CD4-positive, alpha-beta T cell (primary cell): ENCODE results near the gene CHKB. TPM values are rescaled to one million over a fixed set of nuclear protein-coding genes. Genes with fewer than 3 reads are reported as not detected.

Experiments
- ATAC-seq: fragments of 200-7000 bp; cut with Tn5 transposase; one replicate; pipeline ENCODE4 v1.10.0; 2022; ENCODE audit warnings: mild to moderate bottlenecking; ENCODE audit not compliant: poor library complexity
- CTCF ChIA-PET: fragments of 350-600 bp; sonication (Branson Sonifier 250); formaldehyde crosslinking; loops from one replicate; lab custom pipeline; 2021; ENCODE audit warnings: antibody characterized with exemption, inconsistent platforms; lab: Charles Lee
- POLR2A ChIA-PET: fragments of 350-600 bp; sonication (Branson Sonifier 250); formaldehyde crosslinking; loops from one replicate; lab custom pipeline; 2021; ENCODE audit warnings: antibody characterized with exemption, inconsistent platforms; lab: Charles Lee
- DNase-seq, 14 experiments: peaks; one replicate each; pipeline ENCODE4 v3.0.0-alpha.2; 2013 to 2020; ENCODE audit warnings: mixed read lengths in 2 of 14
- H3K27ac ChIP-seq, 2 donors: one replicate each; pipeline versions ENCODE4 v1.5.1 to v1.7.0; 2013; ENCODE audit warnings: low read length in 2 of 2, low read depth in 1 of 2, mild to moderate bottlenecking in 1 of 2
- H3K27me3 ChIP-seq, 2 experiments: 1 replicate in 1 of 2; 2 replicates in 1 of 2; pipeline versions ENCODE4 v1.6.1 to v1.7.0; 2013; ENCODE audit warnings: low read length in 2 of 2, control low read depth in 1 of 2, mild to moderate bottlenecking in 1 of 2, moderate library complexity in 1 of 2; ENCODE audit not compliant: insufficient read depth in 2 of 2, control insufficient read depth in 1 of 2
- H3K36me3 ChIP-seq: one replicate; pipeline ENCODE4 v1.6.1; 2013; ENCODE audit warnings: low read length, control low read depth; ENCODE audit not compliant: insufficient read depth
- H3K4me1 ChIP-seq: one replicate; pipeline ENCODE4 v1.6.1; 2013; ENCODE audit warnings: low read length, control low read depth; ENCODE audit not compliant: insufficient read depth
- H3K4me3 ChIP-seq: one replicate; pipeline ENCODE4 v1.5.1; 2013; ENCODE audit warnings: mild to moderate bottlenecking, low read length, moderate library complexity
- H3K9me3 ChIP-seq, 2 experiments: 1 replicate in 1 of 2; 2 replicates in 1 of 2; pipeline versions ENCODE4 v1.6.1 to v1.7.0; 2013; ENCODE audit warnings: low read length in 2 of 2, mild to moderate bottlenecking in 2 of 2, control low read depth in 1 of 2, moderate library complexity in 1 of 2; ENCODE audit not compliant: control insufficient read depth in 1 of 2, insufficient read depth in 1 of 2
- H3K27ac Mint-ChIP-seq: one replicate; pipeline ENCODE4 v1.8.0; 2020; ENCODE audit warnings: mixed read lengths
- H3K27me3 Mint-ChIP-seq: one replicate; pipeline ENCODE4 v1.8.0; 2021; ENCODE audit warnings: mixed read lengths
- H3K36me3 Mint-ChIP-seq: one replicate; pipeline ENCODE4 v1.8.0; 2021; ENCODE audit warnings: low read depth, mixed read lengths
- H3K4me1 Mint-ChIP-seq: one replicate; pipeline ENCODE4 v1.8.0; 2021; ENCODE audit warnings: low read depth, mixed read lengths
- H3K4me3 Mint-ChIP-seq: one replicate; pipeline ENCODE4 v1.8.0; 2020; ENCODE audit warnings: mild to moderate bottlenecking, mixed read lengths
- H3K9me3 Mint-ChIP-seq: one replicate; pipeline ENCODE4 v1.8.0; 2020; ENCODE audit warnings: mixed read lengths
- intact Hi-C, 2 experiments: fragments of 100-400 bp; cut with DNase I in 1 of 2; cut with micrococcal nuclease in 1 of 2; formaldehyde crosslinking; loops; one replicate each; pipeline versions ENCODE4 v1.15.1 to v1.9.0; 2023 to 2025; cut with DNase I, micrococcal nuclease
- total RNA-seq, 174 experiments: library from RNA in 2 of 174; stranded (reverse) in 2 of 174; gene quantifications; one replicate each; pipeline ENCODE4 v1.2.3 and lab custom pipeline; 2021 to 2026
- TF ChIP-seq, protein P1 (sequence below): fragments of 200-600 bp; IDR thresholded peaks from one replicate; pipeline ENCODE4 v1.8.0; 2022; ENCODE audit warnings: antibody characterized with exemption, mild to moderate bottlenecking

The CHKB gene
- total RNA-seq, 2 experiments from 2014 or later, result 152 to 156 TPM

DNA sequence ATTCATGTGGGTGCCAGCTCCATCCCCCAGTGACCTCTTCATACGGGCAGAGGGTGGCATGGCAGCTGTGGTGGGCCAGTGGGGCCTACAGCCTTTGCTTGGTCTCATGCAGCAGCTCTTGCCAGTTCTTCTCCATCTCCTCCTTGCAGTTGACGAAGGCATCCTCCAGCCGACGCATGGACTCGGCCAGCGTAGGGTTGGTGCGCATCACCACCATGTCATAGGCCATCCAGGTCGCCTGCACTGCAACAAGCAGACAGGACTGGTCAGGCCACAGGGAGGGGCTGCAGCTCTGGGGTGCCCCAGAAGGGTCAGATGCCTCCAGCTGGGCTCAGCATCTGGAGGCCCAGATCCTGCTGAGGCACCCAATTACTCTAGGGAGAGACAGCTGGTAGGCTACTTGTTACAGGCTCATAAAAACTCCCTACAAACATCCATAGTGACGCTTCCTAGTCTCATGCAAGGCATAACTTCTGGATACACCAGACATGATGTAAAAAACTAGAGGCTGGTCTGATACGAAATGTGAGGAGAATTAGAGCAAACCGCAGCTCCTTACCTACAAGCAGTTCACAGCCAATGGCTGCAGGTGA lies 31.4 kb downstream of the CHKB start:
- peaks cover 18% of the 10 kb centered on the region for H3K4me1 Mint-ChIP-seq
- no peak overlapping the region for H3K4me3 ChIP-seq
- H3K27me3 ChIP-seq, result no peaks in the 10 kb centered on the region
- no peak for ATAC-seq
- ChIA-PET CTCF (interaction anchor here (2.1 to 3.6 kb wide), 2 partner anchors 12 to 26 kb away, joined by 8 to 11 read pairs; partner anchors contain the start of genes SCO2 and SYCE3), POLR2A (interaction anchor here (0.7 to 5.0 kb wide), 6 partner anchors 12 to 70 kb away, joined by 3 to 87 read pairs (median 4); partner anchors contain the start of gene SCO2)
- no peaks in the 10 kb centered on the region for H3K36me3 Mint-ChIP-seq
- H3K27me3 Mint-ChIP-seq, result no peaks in the 10 kb centered on the region
- no peaks in the 10 kb centered on the region for H3K9me3 ChIP-seq
- intact Hi-C loops, result no loop called here
- no peak overlapping the region for H3K27ac ChIP-seq
- H3K4me3 Mint-ChIP-seq, result peak overlapping the region; percentile 65
- no peaks in the 10 kb centered on the region for H3K36me3 ChIP-seq
- TF ChIP-seq, protein P1, sequence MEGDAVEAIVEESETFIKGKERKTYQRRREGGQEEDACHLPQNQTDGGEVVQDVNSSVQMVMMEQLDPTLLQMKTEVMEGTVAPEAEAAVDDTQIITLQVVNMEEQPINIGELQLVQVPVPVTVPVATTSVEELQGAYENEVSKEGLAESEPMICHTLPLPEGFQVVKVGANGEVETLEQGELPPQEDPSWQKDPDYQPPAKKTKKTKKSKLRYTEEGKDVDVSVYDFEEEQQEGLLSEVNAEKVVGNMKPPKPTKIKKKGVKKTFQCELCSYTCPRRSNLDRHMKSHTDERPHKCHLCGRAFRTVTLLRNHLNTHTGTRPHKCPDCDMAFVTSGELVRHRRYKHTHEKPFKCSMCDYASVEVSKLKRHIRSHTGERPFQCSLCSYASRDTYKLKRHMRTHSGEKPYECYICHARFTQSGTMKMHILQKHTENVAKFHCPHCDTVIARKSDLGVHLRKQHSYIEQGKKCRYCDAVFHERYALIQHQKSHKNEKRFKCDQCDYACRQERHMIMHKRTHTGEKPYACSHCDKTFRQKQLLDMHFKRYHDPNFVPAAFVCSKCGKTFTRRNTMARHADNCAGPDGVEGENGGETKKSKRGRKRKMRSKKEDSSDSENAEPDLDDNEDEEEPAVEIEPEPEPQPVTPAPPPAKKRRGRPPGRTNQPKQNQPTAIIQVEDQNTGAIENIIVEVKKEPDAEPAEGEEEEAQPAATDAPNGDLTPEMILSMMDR, result no peak
- no peaks in the 10 kb centered on the region for H3K9me3 Mint-ChIP-seq
- no peak for DNase-seq
- peak overlapping the region; percentile 77 for H3K27ac Mint-ChIP-seq
- H3K4me1 ChIP-seq, result peaks cover 34% of the 10 kb centered on the region

DNA sequence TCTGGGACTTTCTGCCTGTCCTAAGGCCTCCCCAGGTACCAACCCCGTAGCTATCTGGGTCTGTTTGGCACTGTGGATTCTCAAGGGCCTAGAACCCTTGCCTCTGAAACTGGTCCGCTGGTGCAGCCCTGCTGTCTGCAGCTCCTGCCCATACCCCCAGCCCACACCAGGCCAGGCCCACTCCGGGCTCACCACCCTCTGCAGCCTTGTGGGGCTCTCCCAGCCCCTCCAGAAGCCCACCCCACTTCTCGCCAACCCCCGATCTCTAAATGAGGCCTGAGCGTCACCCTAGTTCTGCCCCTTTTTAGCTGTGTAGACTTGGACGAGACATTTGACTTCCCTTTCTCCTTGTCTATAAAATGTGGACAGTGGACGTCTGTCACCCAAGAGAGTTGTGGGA lies 32.3 kb downstream of the CHKB start:
- ChIA-PET POLR2A (interaction anchor here (0.9 to 5.0 kb wide), 4 partner anchors 11 to 71 kb away, joined by 3 to 87 read pairs (median 9); partner anchors contain the start of gene SCO2), CTCF (interaction anchor here (2.1 to 3.6 kb wide), 2 partner anchors 12 to 25 kb away, joined by 8 to 11 read pairs; partner anchors contain the start of genes SCO2 and SYCE3)
- no peaks in the 10 kb centered on the region for H3K36me3 Mint-ChIP-seq
- H3K27me3 Mint-ChIP-seq, result no peaks in the 10 kb centered on the region
- no peak overlapping the region for H3K4me3 ChIP-seq
- DNase-seq (no peak), ATAC-seq (no peak)
- no peaks in the 10 kb centered on the region for H3K9me3 ChIP-seq
- H3K4me1 Mint-ChIP-seq, result peaks cover 26% of the 10 kb centered on the region
- H3K4me1 ChIP-seq, result peaks cover 43% of the 10 kb centered on the region
- H3K27me3 ChIP-seq, result no peaks in the 10 kb centered on the region
- H3K4me3 Mint-ChIP-seq, result peak overlapping the region; percentile 87
- TF ChIP-seq, protein P1, result no peak
- peak overlapping the region; percentile 77 for H3K27ac Mint-ChIP-seq
- H3K36me3 ChIP-seq, result no peaks in the 10 kb centered on the region
- intact Hi-C loops, result no loop called here
- no peaks in the 10 kb centered on the region for H3K9me3 Mint-ChIP-seq
- no peak overlapping the region for H3K27ac ChIP-seq

- TF ChIP-seq, protein P1, result no peak
- H3K27ac Mint-ChIP-seq, result peak overlapping the region; percentile 73
- peak overlapping the region in 1 of 2 donors; percentile 67 for H3K27ac ChIP-seq
- H3K4me1 Mint-ChIP-seq, result peaks cover 38% of the 10 kb centered on the region
- peak overlapping the region; percentile 77 for H3K4me3 Mint-ChIP-seq
- ChIA-PET CTCF (interaction anchor here (1.0 to 3.6 kb wide), 9 partner anchors 9 to 71 kb away, joined by 3 to 27 read pairs (median 9); partner anchors contain the start of genes SCO2 and SYCE3), POLR2A (interaction anchor here (0.9 to 5.0 kb wide), 17 partner anchors 9 to 359 kb away, joined by 3 to 87 read pairs (median 13); partner anchors contain the start of genes CHKB, LMF2, NCAPH2 and SCO2)
- H3K9me3 ChIP-seq, result no peaks in the 10 kb centered on the region
- H3K4me3 ChIP-seq, result peak overlapping the region; percentile 62
- peaks cover 55% of the 10 kb centered on the region for H3K4me1 ChIP-seq
- ATAC-seq (peak; percentile 8), DNase-seq (no peak)
- intact Hi-C loops, result loop anchor here (2.0 to 5.0 kb wide), 2 partner anchors 33 to 34 kb away; partner anchors contain the start of gene CHKB (in 2 of the 2)
- no peaks in the 10 kb centered on the region for H3K36me3 ChIP-seq
- no peaks in the 10 kb centered on the region for H3K27me3 Mint-ChIP-seq
- H3K36me3 Mint-ChIP-seq, result no peaks in the 10 kb centered on the region
- no peaks in the 10 kb centered on the region for H3K27me3 ChIP-seq
- H3K9me3 Mint-ChIP-seq, result no peaks in the 10 kb centered on the region
Observed at GRCh38 chr22:50548921-50549790, 33.5 kb downstream of the CHKB start.
